ENCODE measurements around the gene ORAI2. TPM values are rescaled to one million over a fixed set of nuclear protein-coding genes. Genes with fewer than 3 reads are reported as not detected.

Gene ORAI2
- 23.9 and 30.1 TPM in 2 replicates for total RNA-seq

GRCh38 chr7:102433219-102434038 lies at the start of gene ORAI2:
Gene ORAI2 (plus strand): TSS chr7:102433575. CDS start chr7:102438957, 5,382 bp downstream.

GRCh38 chr7:102395873-102396709 lies 37.3 kb upstream of the ORAI2 start, which contains the start of gene PRKRIP1:
Gene PRKRIP1 (plus strand): TSS chr7:102396363. CDS start chr7:102396412, 49 bp downstream.

GRCh38 chr7:102464577-102465280 lies 31.4 kb downstream of the ORAI2 start, which contains the start of the genes ALKBH4 and LRWD1:
Gene ALKBH4 (minus strand): TSS chr7:102464863. CDS start chr7:102464836, 27 bp downstream.
Gene LRWD1 (plus strand): TSS chr7:102464984. CDS start chr7:102465081, 97 bp downstream.

GRCh38 chr7:102478314-102479208 lies 45.2 kb downstream of the ORAI2 start, which contains the start of gene POLR2J:
Gene POLR2J (minus strand): TSS chr7:102478922. CDS start chr7:102478860, 62 bp downstream.

Small RNA genes within 50 kb of the gene (small RNA-seq; reads per million reads assigned to genes)
- not detected for gene MIR548O

Other genes starting within 250 kb of the ORAI2 start
- gene SH2B2, start 146.7 kb upstream of the ORAI2 start, total RNA-seq, result 2.0 and 2.9 TPM in 2 replicates
- not detected in 2 replicates for gene SPDYE6, start 77.1 kb upstream of the ORAI2 start, total RNA-seq
- gene PRKRIP1, start 37.2 kb upstream of the ORAI2 start, total RNA-seq, result 10.3 and 10.9 TPM in 2 replicates
- gene ALKBH4, start 31.3 kb downstream of the ORAI2 start, total RNA-seq, result 10.7 and 11.1 TPM in 2 replicates
- 23.5 and 33.2 TPM in 2 replicates for gene LRWD1, start 31.4 kb downstream of the ORAI2 start, total RNA-seq
- 37.8 and 46.7 TPM in 2 replicates for gene POLR2J, start 45.3 kb downstream of the ORAI2 start, total RNA-seq
- gene RASA4B, start 84.2 kb downstream of the ORAI2 start, total RNA-seq, result 0.20 and 0.73 TPM in 2 replicates
- gene UPK3BL2, start 110.1 kb downstream of the ORAI2 start, total RNA-seq, result 2.9 and 3.7 TPM in 2 replicates
- gene SPDYE2, start 117.7 kb downstream of the ORAI2 start, total RNA-seq, result not detected in 2 replicates
- 30.9 and 38.7 TPM in 2 replicates for gene POLR2J3, start 139.0 kb downstream of the ORAI2 start, total RNA-seq
- gene RASA4, start 183.2 kb downstream of the ORAI2 start, total RNA-seq, result 1.4 and 3.3 TPM in 2 replicates
- 3.3 and 11.5 TPM in 2 replicates for gene UPK3BL1, start 209.2 kb downstream of the ORAI2 start, total RNA-seq
- not detected in 2 replicates for gene SPDYE2B, start 216.7 kb downstream of the ORAI2 start, total RNA-seq
- gene POLR2J2, start 238.1 kb downstream of the ORAI2 start, total RNA-seq, result 2.6 and 8.0 TPM in 2 replicates

All from subcutaneous preadipocyte (primary cell).